Measurements from ENCODE around the gene BLACAT1.

Gene BLACAT1

DNA sequence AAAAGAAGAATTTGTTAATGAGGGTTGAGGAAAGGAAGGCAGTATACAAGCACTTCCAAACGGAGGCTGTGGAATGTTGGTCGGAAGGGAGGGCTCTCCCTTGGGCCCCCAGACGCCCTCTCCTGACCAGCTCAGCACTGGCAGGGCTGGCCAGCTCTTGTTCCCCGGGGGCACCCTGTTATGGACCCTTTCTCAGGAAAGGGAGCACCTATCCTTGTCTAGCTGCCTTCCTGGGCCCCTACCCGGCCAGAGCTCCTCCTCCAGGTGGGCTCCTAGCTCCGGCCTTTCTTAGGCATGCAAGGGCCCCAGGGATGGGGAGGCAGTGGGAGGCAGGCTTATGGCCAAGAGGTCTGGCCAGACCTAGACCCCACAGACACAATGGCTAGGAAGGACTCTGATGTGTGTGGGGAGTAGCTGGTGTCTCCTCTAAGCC, 926 bp downstream of the BLACAT1 start:
- H3K4me3 ChIP-seq (ENCODE audit: low read length): no peak overlapping the region
- H3K9me2 ChIP-seq (replicated peaks; ENCODE audit: insufficient read depth, low read length): no peaks in the 10 kb centered on the region
- no peak for DNase-seq
- no peaks in the 10 kb centered on the region for H4K20me1 ChIP-seq (ENCODE audit: insufficient read depth, low read length)
- H3K4me1 ChIP-seq (ENCODE audit: low read length): peaks cover 5% of the 10 kb centered on the region; the same call in 1 of the 2 replicates
- no peak overlapping the region for H2AFZ ChIP-seq (ENCODE audit: low read length)
- no peak overlapping the region for H3K27ac ChIP-seq (ENCODE audit: low read length)
- H3K27me3 ChIP-seq (replicated peaks; ENCODE audit: insufficient read depth, low read length): peaks cover 78% of the 10 kb centered on the region
- H3K9me3 ChIP-seq (replicated peaks; ENCODE audit: insufficient read depth, low read length): no peaks in the 10 kb centered on the region
- H3F3A ChIP-seq (ENCODE audit: insufficient read depth, low read length): no peaks in the 10 kb centered on the region
- H3K79me2 ChIP-seq (ENCODE audit: low read length): no peaks in the 10 kb centered on the region
- no peak overlapping the region for H3K4me2 ChIP-seq (ENCODE audit: low read depth, low read length)
- no peak overlapping the region for H3K9ac ChIP-seq (ENCODE audit: low read length)
- TF ChIP-seq EZH2phosphoT487 (IDR thresholded peaks at IDR 0.05; ENCODE audit: low read length) (no peak), EZH2 (optimal IDR thresholded peaks at IDR 0.05; ENCODE audit: low read depth, low read length) (no peak)
- TF ChIP-seq, protein P1, sequence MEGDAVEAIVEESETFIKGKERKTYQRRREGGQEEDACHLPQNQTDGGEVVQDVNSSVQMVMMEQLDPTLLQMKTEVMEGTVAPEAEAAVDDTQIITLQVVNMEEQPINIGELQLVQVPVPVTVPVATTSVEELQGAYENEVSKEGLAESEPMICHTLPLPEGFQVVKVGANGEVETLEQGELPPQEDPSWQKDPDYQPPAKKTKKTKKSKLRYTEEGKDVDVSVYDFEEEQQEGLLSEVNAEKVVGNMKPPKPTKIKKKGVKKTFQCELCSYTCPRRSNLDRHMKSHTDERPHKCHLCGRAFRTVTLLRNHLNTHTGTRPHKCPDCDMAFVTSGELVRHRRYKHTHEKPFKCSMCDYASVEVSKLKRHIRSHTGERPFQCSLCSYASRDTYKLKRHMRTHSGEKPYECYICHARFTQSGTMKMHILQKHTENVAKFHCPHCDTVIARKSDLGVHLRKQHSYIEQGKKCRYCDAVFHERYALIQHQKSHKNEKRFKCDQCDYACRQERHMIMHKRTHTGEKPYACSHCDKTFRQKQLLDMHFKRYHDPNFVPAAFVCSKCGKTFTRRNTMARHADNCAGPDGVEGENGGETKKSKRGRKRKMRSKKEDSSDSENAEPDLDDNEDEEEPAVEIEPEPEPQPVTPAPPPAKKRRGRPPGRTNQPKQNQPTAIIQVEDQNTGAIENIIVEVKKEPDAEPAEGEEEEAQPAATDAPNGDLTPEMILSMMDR (IDR thresholded peaks at IDR 0.05; ENCODE audit: low read length): no peak
- H3K36me3 ChIP-seq (replicated peaks; ENCODE audit: insufficient read depth, low read length): no peaks in the 10 kb centered on the region

DNA sequence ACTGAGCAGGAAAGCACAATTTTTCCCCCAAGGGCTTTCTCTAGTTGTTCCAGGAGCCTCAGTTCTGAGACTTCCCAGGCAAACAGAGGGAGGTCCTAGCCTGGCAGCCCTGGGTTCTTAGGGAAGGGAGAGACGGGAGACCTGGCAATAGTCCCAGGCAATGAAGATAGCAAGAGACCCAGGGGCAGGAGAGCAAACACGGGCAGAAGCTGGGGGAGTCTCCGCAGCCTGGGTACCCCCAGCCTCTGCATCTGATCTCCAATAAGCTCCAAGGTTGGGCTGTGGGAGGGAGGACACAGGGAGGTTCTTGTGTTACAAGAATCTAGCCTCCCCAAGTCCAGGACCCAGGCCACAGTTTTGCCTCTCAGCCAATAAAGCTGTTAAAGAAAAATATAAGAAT, 2.4 kb downstream of the BLACAT1 start:
- Histone ChIP-seq H4K20me1 (ENCODE audit: insufficient read depth, low read length) (no peaks in the 10 kb centered on the region), H3F3A (ENCODE audit: insufficient read depth, low read length) (no peaks in the 10 kb centered on the region), H2AFZ (ENCODE audit: low read length) (no peak overlapping the region), H3K27ac (ENCODE audit: low read length) (no peak overlapping the region), H3K4me2 (ENCODE audit: low read depth, low read length) (no peak overlapping the region), H3K27me3 (replicated peaks; ENCODE audit: insufficient read depth, low read length) (peaks cover 64% of the 10 kb centered on the region), H3K9me2 (replicated peaks; ENCODE audit: insufficient read depth, low read length) (no peaks in the 10 kb centered on the region), H3K9me3 (replicated peaks; ENCODE audit: insufficient read depth, low read length) (no peaks in the 10 kb centered on the region), H3K79me2 (ENCODE audit: low read length) (no peaks in the 10 kb centered on the region), H3K4me1 (ENCODE audit: low read length) (peaks cover 5% of the 10 kb centered on the region; the same call in 1 of the 2 replicates), H3K9ac (ENCODE audit: low read length) (no peak overlapping the region), H3K4me3 (ENCODE audit: low read length) (no peak overlapping the region), H3K36me3 (replicated peaks; ENCODE audit: insufficient read depth, low read length) (no peaks in the 10 kb centered on the region)
- no peak for DNase-seq
- TF ChIP-seq EZH2phosphoT487 (IDR thresholded peaks at IDR 0.05; ENCODE audit: low read length) (no peak), EZH2 (optimal IDR thresholded peaks at IDR 0.05; ENCODE audit: low read depth, low read length) (no peak)
- TF ChIP-seq, protein P1 (IDR thresholded peaks at IDR 0.05; ENCODE audit: low read length): no peak

DNA sequence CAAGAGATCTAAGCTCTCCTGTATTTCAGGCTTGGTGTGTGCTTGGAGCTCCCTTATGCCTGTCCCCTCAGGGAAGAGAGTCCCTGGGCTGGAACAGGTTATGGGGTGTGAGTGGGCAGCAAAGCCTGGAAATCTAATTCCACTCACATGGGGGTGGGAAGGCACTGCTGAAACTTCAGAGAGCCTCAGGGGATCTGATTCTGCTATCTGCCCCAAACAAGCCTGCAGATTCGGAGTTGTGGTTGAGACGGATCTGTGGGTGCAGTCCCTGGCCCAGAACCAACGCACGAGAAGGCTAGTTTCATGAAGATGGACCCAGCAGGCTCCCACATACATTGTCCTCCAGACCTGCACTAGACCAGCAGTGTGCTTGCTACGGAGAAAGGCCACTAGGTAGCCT, 2.9 kb downstream of the BLACAT1 start:
- no peaks in the 10 kb centered on the region for H3K9me3 ChIP-seq (replicated peaks; ENCODE audit: insufficient read depth, low read length)
- no peaks in the 10 kb centered on the region for H4K20me1 ChIP-seq (ENCODE audit: insufficient read depth, low read length)
- no peak for DNase-seq
- no peaks in the 10 kb centered on the region for H3K79me2 ChIP-seq (ENCODE audit: low read length)
- H3K9me2 ChIP-seq (replicated peaks; ENCODE audit: insufficient read depth, low read length): no peaks in the 10 kb centered on the region
- H3F3A ChIP-seq (ENCODE audit: insufficient read depth, low read length): no peaks in the 10 kb centered on the region
- H2AFZ ChIP-seq (ENCODE audit: low read length): no peak overlapping the region
- peaks cover 5% of the 10 kb centered on the region; the same call in 1 of the 2 replicates for H3K4me1 ChIP-seq (ENCODE audit: low read length)
- no peaks in the 10 kb centered on the region for H3K36me3 ChIP-seq (replicated peaks; ENCODE audit: insufficient read depth, low read length)
- no peak overlapping the region for H3K4me3 ChIP-seq (ENCODE audit: low read length)
- H3K27me3 ChIP-seq (replicated peaks; ENCODE audit: insufficient read depth, low read length): peaks cover 59% of the 10 kb centered on the region
- H3K9ac ChIP-seq (ENCODE audit: low read length): no peak overlapping the region
- TF ChIP-seq EZH2phosphoT487 (IDR thresholded peaks at IDR 0.05; ENCODE audit: low read length) (no peak), EZH2 (optimal IDR thresholded peaks at IDR 0.05; ENCODE audit: low read depth, low read length) (no peak)
- TF ChIP-seq, protein P1 (IDR thresholded peaks at IDR 0.05; ENCODE audit: low read length): no peak
- no peak overlapping the region for H3K4me2 ChIP-seq (ENCODE audit: low read depth, low read length)
- H3K27ac ChIP-seq (ENCODE audit: low read length): no peak overlapping the region
